SK-N-SH (cell line): ENCODE data around the gene AP3S2. TPM values are rescaled to one million over a fixed set of nuclear protein-coding genes. Genes with fewer than 3 reads are reported as not detected.

Experiments
- CTCF ChIA-PET: fragments of 300-600, 350-600 bp; formaldehyde crosslinking; extraction: SDS; loops from one replicate; lab custom pipeline; 2021; lab: Yijun Ruan, JAX
- POLR2A ChIA-PET: fragments of 350-600 bp; sonication (Branson Sonifier 250); formaldehyde crosslinking; extraction: SDS; loops from one replicate; lab custom pipeline; 2020; ENCODE audit warnings: antibody characterized with exemption, inconsistent platforms; lab: Yijun Ruan, JAX
- DNase-seq: peaks from one replicate; pipeline ENCODE4 v3.0.0; 2012
- H2AFZ ChIP-seq: fragments of 200-600 bp; sonication (generic); 2 replicates; pipeline ENCODE4 v1.8.1; 2016; ENCODE audit warnings: antibody characterized with exemption, mild to moderate bottlenecking, low read depth
- H3F3A ChIP-seq: fragments of 200-600 bp; sonication (generic); replicated peaks from 2 replicates; pipeline ENCODE3; 2016; ENCODE audit warnings: antibody characterized with exemption, mild to moderate bottlenecking; ENCODE audit not compliant: insufficient read depth
- H3K27ac ChIP-seq, 2 experiments: fragments of 200-500 bp in 1 of 2; fragments of 200-600 bp in 1 of 2; sonication (Bioruptor generic) in 1 of 2; sonication (generic), shearing (Covaris generic) in 1 of 2; 2 replicates each; pipeline versions ENCODE4 v1.5.1 to v1.6.1; 2014 to 2016; ENCODE audit warnings: low read depth in 2 of 2, inconsistent platforms in 1 of 2, low read length in 1 of 2, mild to moderate bottlenecking in 1 of 2, mixed read lengths in 1 of 2
- H3K27me3 ChIP-seq: fragments of 200-600 bp; sonication (generic), shearing (Covaris generic); 2 replicates; pipeline ENCODE4 v1.6.1; 2016; ENCODE audit warnings: mixed run types; ENCODE audit not compliant: insufficient read depth
- H3K36me3 ChIP-seq, 2 experiments: fragments of 200-500 bp in 1 of 2; fragments of 200-600 bp in 1 of 2; sonication (Bioruptor generic) in 1 of 2; sonication (generic) in 1 of 2; replicated peaks in 1 of 2; 2 replicates each; pipeline versions ENCODE3 to v1.5.1; 2014 to 2016; ENCODE audit warnings: low read length in 1 of 2, mild to moderate bottlenecking in 1 of 2; ENCODE audit not compliant: insufficient read depth in 2 of 2, control insufficient read depth in 1 of 2
- H3K4me1 ChIP-seq, 2 experiments: fragments of 200-500 bp in 1 of 2; fragments of 200-600 bp in 1 of 2; sonication (Bioruptor generic) in 1 of 2; sonication (generic), shearing (Covaris generic) in 1 of 2; 2 replicates each; pipeline versions ENCODE4 v1.5.1 to v1.6.1; 2014 to 2016; ENCODE audit warnings: low read depth in 1 of 2, low read length in 1 of 2, mixed run types in 1 of 2; ENCODE audit not compliant: insufficient read depth in 2 of 2, control insufficient read depth in 1 of 2
- H3K4me2 ChIP-seq: fragments of 200-600 bp; sonication (generic), shearing (Covaris generic); 2 replicates; pipeline ENCODE4 v1.6.1; 2017; ENCODE audit warnings: mixed run types
- H3K4me3 ChIP-seq, 2 experiments: fragments of 200-500 bp in 1 of 2; fragments of 200-600 bp in 1 of 2; sonication (Bioruptor generic) in 1 of 2; sonication (generic), shearing (Covaris generic) in 1 of 2; 2 replicates each; pipeline versions ENCODE4 v1.5.1 to v1.8.1; 2014 to 2016; ENCODE audit warnings: low read depth in 2 of 2, inconsistent platforms in 1 of 2, low read length in 1 of 2, mild to moderate bottlenecking in 1 of 2, mixed read lengths in 1 of 2, moderate library complexity in 1 of 2
- H3K79me2 ChIP-seq: fragments of 200-600 bp; sonication (generic); 2 replicates; pipeline ENCODE4 v1.8.1; 2017; ENCODE audit warnings: mild to moderate bottlenecking; ENCODE audit not compliant: insufficient read depth
- H3K9ac ChIP-seq: fragments of 200-600 bp; sonication (generic); 2 replicates; pipeline ENCODE4 v1.6.1; 2017; ENCODE audit warnings: mixed run types
- H3K9me2 ChIP-seq: fragments of 200-600 bp; sonication (generic); 2 replicates; pipeline ENCODE4 v1.6.1; 2017; ENCODE audit warnings: mixed run types
- H3K9me3 ChIP-seq: fragments of 200-600 bp; sonication (generic); 2 replicates; pipeline ENCODE4 v1.6.1; 2017; ENCODE audit warnings: mixed run types, mild to moderate bottlenecking, moderate library complexity
- H4K20me1 ChIP-seq: fragments of 200-600 bp; sonication (generic); 2 replicates; pipeline ENCODE4 v1.6.1; 2017; ENCODE audit warnings: mild to moderate bottlenecking, mixed run types; ENCODE audit not compliant: insufficient read depth
- EP300 ChIP-seq, 2 experiments: IDR thresholded peaks; 2 replicates each; pipeline versions ENCODE4 v1.4.0 to v1.6.1; 2012; ENCODE audit warnings: borderline replicate concordance in 1 of 2, low read depth in 1 of 2, low read length in 1 of 2
- EZH2phosphoT487 ChIP-seq: fragments of 200-600 bp; sonication (generic); IDR thresholded peaks from 2 replicates; pipeline ENCODE4 v1.6.1; 2017; ENCODE audit warnings: low read depth, mixed run types, mild to moderate bottlenecking, antibody characterized with exemption, moderate library complexity, borderline replicate concordance
- FOXJ3 ChIP-seq: sonication (generic); formaldehyde crosslinking; IDR thresholded peaks from 2 replicates; pipeline ENCODE4 v1.5.1; 2020; ENCODE audit warnings: mild to moderate bottlenecking, missing genetic modification reagents
- FOXM1 ChIP-seq: IDR thresholded peaks from 2 replicates; pipeline ENCODE4 v1.4.0; 2012; ENCODE audit warnings: low read depth, mild to moderate bottlenecking
- GABPA ChIP-seq: IDR thresholded peaks from 2 replicates; pipeline ENCODE4 v1.4.0; 2012; ENCODE audit warnings: low read depth, mild to moderate bottlenecking
- GATA2 ChIP-seq: sonication (generic); formaldehyde crosslinking; IDR thresholded peaks from 2 replicates; pipeline ENCODE4 v1.5.0; 2020; ENCODE audit warnings: mild to moderate bottlenecking, missing genetic modification reagents
- MAX ChIP-seq: IDR thresholded peaks from 2 replicates; pipeline ENCODE4 v1.4.0; 2012; ENCODE audit warnings: low read depth
- MXI1 ChIP-seq: IDR thresholded peaks from 2 replicates; pipeline ENCODE4 v1.6.1; 2012; ENCODE audit warnings: mild to moderate bottlenecking, low read depth, low read length, improper control_type of control experiment
- NRF1 ChIP-seq: IDR thresholded peaks from 2 replicates; pipeline ENCODE4 v1.6.1; 2012; ENCODE audit warnings: low read depth, mild to moderate bottlenecking, low read length
- RXRA ChIP-seq: IDR thresholded peaks from 2 replicates; pipeline ENCODE4 v1.4.0; 2012; ENCODE audit warnings: low read depth, mild to moderate bottlenecking, borderline replicate concordance
- SMC3 ChIP-seq: IDR thresholded peaks from 2 replicates; pipeline ENCODE4 v1.6.1; 2012; ENCODE audit warnings: low read depth, low read length, improper control_type of control experiment
- TAF1 ChIP-seq: IDR thresholded peaks from 2 replicates; pipeline ENCODE4 v1.6.1; 2012; ENCODE audit warnings: low read depth, mild to moderate bottlenecking, low read length, moderate library complexity, borderline replicate concordance
- ZBTB33 ChIP-seq: IDR thresholded peaks from 2 replicates; pipeline ENCODE4 v1.4.0; 2012; ENCODE audit warnings: low read depth, borderline replicate concordance
- WGBS: methylation state at CpG from one replicate; pipeline ENCODE4 v1.1.6; 2017; ENCODE audit warnings: low lambda C conversion rate; 5-methylcytosine and 5-hydroxymethylcytosine counted together
- polyA plus RNA-seq, 3 experiments: library from polyadenylated mRNA; depleted of rRNA; stranded (reverse); fragments of >200 nt; gene quantifications; 2 replicates each; pipeline ENCODE4 v1.2.3, GENCODE V29; 2012
- TF ChIP-seq, protein P1 (sequence below): IDR thresholded peaks from 2 replicates; pipeline ENCODE4 v1.4.0; 2012; ENCODE audit warnings: low read depth, borderline replicate concordance
- TF ChIP-seq, protein P2 (sequence below): fragments of 150-350 bp; IDR thresholded peaks from 2 replicates; pipeline ENCODE4 v1.6.1; 2017; ENCODE audit warnings: antibody characterized with exemption, low read length, low read depth, borderline replicate concordance

The AP3S2 gene
- polyA plus RNA-seq, 1 of the 3 experiments (the other 2 are of a cell fraction): 11.9 TPM

GRCh38 chr15:89860891-89861290 lies 32.9 kb downstream of the AP3S2 start:
- H3K9ac ChIP-seq: no peak overlapping the region
- no peak overlapping the region for H3K27ac ChIP-seq
- 88% methylated on average over 2 of the region's 2 CpGs for WGBS
- no peaks in the 10 kb centered on the region for H3K79me2 ChIP-seq
- H2AFZ ChIP-seq: no peak overlapping the region
- no peaks in the 10 kb centered on the region for H4K20me1 ChIP-seq
- H3K4me3 ChIP-seq: no peak overlapping the region
- H3K9me3 ChIP-seq: no peaks in the 10 kb centered on the region
- no peaks in the 10 kb centered on the region for H3F3A ChIP-seq
- no peak for TF ChIP-seq FOXM1
- no peak for TF ChIP-seq MXI1
- TF ChIP-seq EZH2phosphoT487: no peak
- no peak for TF ChIP-seq GATA2
- TF ChIP-seq NRF1: no peak
- TF ChIP-seq MAX: no peak
- TF ChIP-seq, protein P1, sequence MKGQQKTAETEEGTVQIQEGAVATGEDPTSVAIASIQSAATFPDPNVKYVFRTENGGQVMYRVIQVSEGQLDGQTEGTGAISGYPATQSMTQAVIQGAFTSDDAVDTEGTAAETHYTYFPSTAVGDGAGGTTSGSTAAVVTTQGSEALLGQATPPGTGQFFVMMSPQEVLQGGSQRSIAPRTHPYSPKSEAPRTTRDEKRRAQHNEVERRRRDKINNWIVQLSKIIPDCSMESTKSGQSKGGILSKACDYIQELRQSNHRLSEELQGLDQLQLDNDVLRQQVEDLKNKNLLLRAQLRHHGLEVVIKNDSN: no peak
- no peak for TF ChIP-seq ZBTB33
- no peak for TF ChIP-seq GABPA
- TF ChIP-seq, protein P2, sequence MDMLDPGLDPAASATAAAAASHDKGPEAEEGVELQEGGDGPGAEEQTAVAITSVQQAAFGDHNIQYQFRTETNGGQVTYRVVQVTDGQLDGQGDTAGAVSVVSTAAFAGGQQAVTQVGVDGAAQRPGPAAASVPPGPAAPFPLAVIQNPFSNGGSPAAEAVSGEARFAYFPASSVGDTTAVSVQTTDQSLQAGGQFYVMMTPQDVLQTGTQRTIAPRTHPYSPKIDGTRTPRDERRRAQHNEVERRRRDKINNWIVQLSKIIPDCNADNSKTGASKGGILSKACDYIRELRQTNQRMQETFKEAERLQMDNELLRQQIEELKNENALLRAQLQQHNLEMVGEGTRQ: no peak
- TF ChIP-seq RXRA: no peak
- no peak for TF ChIP-seq TAF1
- no peak for TF ChIP-seq SMC3
- TF ChIP-seq EP300 (IDR thresholded peaks at IDR 0.05; ENCODE audit: borderline replicate concordance in 1 of 2, low read depth in 1 of 2, low read length in 1 of 2): no peak
- no peak for TF ChIP-seq FOXJ3 (CRISPR knock-in tag)
- H3K27me3 ChIP-seq: no peaks in the 10 kb centered on the region
- H3K9me2 ChIP-seq: no peaks in the 10 kb centered on the region
- peaks cover 48 to 52% of the 10 kb centered on the region in 2 experiments for H3K36me3 ChIP-seq
- DNase-seq: peak; percentile 27
- CTCF ChIA-PET: interaction anchor here (0.6 to 1.6 kb wide), 5 partner anchors 14 to 407 kb away, joined by 3 to 7 read pairs (median 6); partner anchors contain the start of gene MESP1
- H3K4me2 ChIP-seq: no peak overlapping the region
- peaks cover 0 to 2% of the 10 kb centered on the region in 2 experiments; a peak in 1 of 4 replicates for H3K4me1 ChIP-seq
- POLR2A ChIA-PET: interaction anchor here (0.7 kb wide), 1 partner anchor 12 kb away, joined by 3 read pairs; no protein-coding TSS in a partner anchor
